NCI-H226 (cell line): ENCODE data around the gene PLEKHA6.

Experiments
- DNase-seq: peaks from one replicate; pipeline ENCODE4 v3.0.0-alpha.2; 2015

PLEKHA6 gene

GRCh38 chr1:204282761-204283221 lies 76.9 kb downstream of the PLEKHA6 start:
- no peak for DNase-seq

GRCh38 chr1:204280099-204280961 lies 79.4 kb downstream of the PLEKHA6 start:
- no peak for DNase-seq

- DNase-seq = no peak
Observed at GRCh38 chr1:204278958-204279357, 80.8 kb downstream of the PLEKHA6 start.

- no peak for DNase-seq
Observed at GRCh38 chr1:204278251-204278650, 81.5 kb downstream of the PLEKHA6 start.

GRCh38 chr1:204277563-204278219 lies 82.0 kb downstream of the PLEKHA6 start:
- DNase-seq = no peak

- no peak for DNase-seq
Observed at GRCh38 chr1:204275695-204276370, 83.9 kb downstream of the PLEKHA6 start.

- DNase-seq = no peak
Observed at GRCh38 chr1:204274446-204274845, 85.3 kb downstream of the PLEKHA6 start.

- DNase-seq = no peak
Observed at GRCh38 chr1:204272505-204272904, 87.2 kb downstream of the PLEKHA6 start.

GRCh38 chr1:204271970-204272369 lies 87.8 kb downstream of the PLEKHA6 start:
- DNase-seq = no peak

GRCh38 chr1:204268101-204268500 lies 91.6 kb downstream of the PLEKHA6 start:
- DNase-seq = no peak

GRCh38 chr1:204267191-204267601 lies 92.5 kb downstream of the PLEKHA6 start:
- DNase-seq = no peak

GRCh38 chr1:204266504-204267034 lies 93.2 kb downstream of the PLEKHA6 start:
- DNase-seq = no peak

GRCh38 chr1:204265665-204266064 lies 94.1 kb downstream of the PLEKHA6 start:
- no peak for DNase-seq

- no peak for DNase-seq
Observed at GRCh38 chr1:204264805-204265204, 94.9 kb downstream of the PLEKHA6 start.

GRCh38 chr1:204263254-204263910 lies 96.3 kb downstream of the PLEKHA6 start:
- no peak for DNase-seq

- no peak for DNase-seq
Observed at GRCh38 chr1:204262506-204263253, 97.0 kb downstream of the PLEKHA6 start.

GRCh38 chr1:204261746-204262505 lies 97.8 kb downstream of the PLEKHA6 start:
- DNase-seq = peak; percentile 12

GRCh38 chr1:204261266-204261665 lies 98.5 kb downstream of the PLEKHA6 start:
- DNase-seq = no peak

- no peak for DNase-seq
Observed at GRCh38 chr1:204260601-204261197, 99.0 kb downstream of the PLEKHA6 start.

GRCh38 chr1:204259782-204260181 lies 99.9 kb downstream of the PLEKHA6 start:
- DNase-seq = no peak

- DNase-seq = no peak
Observed at GRCh38 chr1:204259196-204259595, 100.5 kb downstream of the PLEKHA6 start.
